ENCODE measurements around the gene ANKRD16.
"Not testable (repeated sequence)": the region's sequence is repeated elsewhere in the genome, so short reads cannot be mapped to it uniquely, and the experiment has no call there.

ANKRD16 gene

DNA sequence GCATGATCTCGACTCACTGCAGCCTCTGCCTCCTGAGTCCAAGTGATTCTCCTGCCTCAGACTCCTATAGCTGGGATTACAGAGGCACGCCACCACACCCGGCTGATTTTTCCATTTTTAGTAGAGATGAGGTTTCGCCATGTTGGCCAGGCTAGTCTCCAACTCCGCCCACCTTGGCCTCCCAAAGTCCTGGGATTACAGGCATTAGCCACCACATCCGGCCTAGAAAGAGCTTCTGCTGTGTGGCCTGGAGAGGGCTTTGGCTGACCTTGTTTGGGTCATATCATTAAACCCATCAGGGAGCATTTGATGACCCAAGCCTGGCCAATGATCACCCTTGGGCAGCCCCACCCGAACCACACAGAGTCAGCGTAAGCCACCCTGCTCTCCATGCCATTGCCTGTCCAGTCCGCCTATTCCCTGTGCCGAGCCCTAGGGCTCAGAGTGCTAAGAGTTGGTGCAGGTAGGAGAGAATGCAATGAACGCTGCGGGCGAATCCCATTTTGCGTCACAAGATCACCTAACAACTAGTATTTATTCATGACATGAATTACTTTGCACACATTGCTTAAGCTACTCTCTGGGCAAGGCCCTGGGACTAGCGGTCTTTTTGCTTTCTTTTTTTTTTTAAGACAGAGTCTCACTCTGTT lies 54.1 kb downstream of the ANKRD16 start:
- no peak for DNase-seq (ENCODE audit: low spot score)

DNA sequence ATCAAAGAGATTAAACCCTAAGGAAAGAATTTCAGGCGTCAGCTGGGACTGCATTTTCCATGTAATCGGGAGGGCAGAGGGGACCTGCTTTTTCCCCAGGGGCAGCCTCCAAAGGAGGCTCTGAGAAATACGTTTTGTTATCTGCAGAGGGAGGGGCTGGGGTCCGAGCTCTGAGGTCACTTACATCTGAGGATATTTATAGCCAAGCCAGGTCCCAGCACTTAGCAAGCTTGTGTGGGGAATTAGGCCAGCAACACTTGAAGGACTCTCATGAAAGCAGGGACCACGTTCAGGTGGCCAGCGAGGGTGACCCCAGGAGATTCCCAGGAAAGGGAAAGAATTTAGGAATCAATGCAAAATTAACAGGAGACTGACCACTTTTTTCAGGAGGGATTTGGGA lies 55.9 kb downstream of the ANKRD16 start:
- no peak for DNase-seq (ENCODE audit: low spot score)

DNA sequence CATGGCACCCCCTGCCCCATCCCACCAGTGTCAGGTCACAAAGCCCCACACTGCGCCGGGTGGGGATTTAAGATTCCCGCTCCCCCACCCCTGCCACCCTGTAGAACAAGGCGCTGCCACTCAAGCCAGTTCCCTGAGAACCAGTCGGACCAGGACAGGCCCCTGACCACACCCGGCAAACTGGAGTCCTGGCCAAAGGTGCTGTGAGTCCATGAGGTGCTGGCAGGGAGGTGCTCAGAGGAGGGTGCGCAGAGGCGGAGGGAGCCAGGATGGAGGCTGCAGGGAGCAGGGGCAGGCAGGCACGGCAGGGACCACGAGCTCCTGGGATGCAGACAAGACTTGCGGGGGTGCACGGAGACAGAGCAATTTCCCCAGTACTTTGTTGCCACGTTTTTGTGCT lies 56.7 kb downstream of the ANKRD16 start:
- DNase-seq (ENCODE audit: low spot score), result no peak

DNA sequence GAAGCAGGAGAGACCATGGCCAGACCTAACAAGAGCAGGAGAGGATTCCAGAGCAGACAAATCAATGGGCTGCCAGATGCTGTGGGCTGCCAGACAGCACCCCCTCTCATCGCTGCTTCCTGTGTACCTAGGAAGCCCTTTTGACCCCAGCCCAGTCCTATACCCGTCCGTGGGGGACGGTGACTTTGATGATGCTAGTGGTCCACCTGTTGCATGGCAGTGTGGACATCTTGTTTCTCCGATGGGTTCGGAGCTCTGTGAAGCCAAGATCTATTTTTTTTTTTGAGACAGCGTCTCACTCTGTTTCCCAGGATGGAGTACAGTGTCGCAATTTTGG lies 58.3 kb downstream of the ANKRD16 start:
- no peak for DNase-seq (ENCODE audit: low spot score)

DNA sequence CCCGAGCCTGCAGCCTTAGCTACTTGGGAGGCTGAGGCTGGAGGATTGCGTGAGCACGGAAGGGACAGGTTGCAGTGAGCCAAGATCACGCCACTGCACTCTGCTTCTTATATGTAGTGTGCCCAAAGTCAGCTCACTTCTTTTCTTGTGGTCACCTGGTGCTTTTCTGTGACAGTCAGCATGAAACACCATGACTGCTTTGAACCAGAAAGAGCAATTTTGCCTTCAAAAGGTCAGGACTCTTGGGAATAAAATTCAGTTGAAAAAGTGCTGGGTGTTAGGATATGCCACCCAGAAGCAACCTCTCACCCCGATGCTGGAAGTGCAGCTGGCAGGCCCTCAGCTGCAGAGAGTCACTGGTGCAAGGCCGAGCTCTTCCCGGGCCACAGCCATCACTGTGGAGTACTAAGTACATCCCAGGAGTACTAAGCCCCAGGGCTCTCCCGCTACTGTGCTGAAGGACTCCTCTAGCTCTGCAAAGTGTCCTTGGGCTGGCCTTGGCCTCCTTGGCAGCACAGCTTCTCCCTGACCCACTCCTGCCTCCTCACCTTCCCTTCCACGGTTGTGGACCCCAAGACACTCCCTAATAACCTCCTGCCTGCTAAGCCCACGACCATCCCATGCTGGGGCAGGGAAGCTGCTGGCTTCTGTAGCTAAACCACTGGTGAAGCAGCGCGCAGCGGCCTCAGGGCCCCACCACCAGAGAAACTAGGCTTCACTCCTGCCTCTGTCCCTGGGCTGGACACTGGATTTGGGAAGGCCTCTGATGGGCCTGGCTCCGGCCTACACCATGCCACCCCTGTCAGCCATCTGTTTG lies 58.9 kb downstream of the ANKRD16 start:
- no peak for DNase-seq (ENCODE audit: low spot score)

DNA sequence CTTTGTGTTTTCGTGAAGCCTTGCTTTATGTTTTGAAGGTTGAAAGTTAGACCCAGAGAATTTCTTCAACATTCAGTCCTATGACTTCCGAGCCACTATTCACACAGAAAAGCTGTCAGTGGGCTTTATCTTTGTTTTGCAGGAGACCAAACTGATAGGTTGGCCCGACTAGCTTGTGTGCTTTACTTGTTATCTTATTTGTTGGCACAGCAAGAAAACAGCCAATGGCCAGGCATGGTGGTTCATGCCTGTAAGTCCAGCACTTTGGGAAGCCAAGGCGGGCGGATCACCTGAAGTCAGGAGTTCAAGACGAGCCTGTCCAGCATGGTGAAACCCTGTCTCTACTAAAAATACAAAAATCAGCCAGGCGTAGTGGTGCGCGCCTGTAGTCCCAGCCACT lies 60.4 kb downstream of the ANKRD16 start:
- no peak for DNase-seq (ENCODE audit: low spot score)

DNA sequence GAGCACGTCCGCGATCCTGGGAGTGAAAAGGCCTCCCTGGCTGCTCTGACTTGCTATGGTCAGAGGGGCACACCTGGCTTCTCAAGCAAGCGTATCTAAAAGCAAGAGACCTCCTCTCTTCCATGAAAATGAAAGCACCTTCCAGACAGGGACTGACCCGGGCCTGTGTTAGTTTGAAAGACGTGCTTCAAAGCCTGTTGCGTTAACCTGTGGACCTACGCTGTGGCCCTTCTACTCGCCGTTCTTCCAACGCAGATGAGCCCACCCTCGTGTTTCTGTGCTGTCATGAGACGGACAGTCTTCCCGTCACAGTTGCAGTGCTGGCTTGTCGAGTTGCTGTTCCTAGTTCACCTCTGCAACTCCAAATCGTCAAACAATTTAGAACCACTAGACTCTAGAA lies 61.0 kb downstream of the ANKRD16 start:
- no peak for DNase-seq (ENCODE audit: low spot score)

DNA sequence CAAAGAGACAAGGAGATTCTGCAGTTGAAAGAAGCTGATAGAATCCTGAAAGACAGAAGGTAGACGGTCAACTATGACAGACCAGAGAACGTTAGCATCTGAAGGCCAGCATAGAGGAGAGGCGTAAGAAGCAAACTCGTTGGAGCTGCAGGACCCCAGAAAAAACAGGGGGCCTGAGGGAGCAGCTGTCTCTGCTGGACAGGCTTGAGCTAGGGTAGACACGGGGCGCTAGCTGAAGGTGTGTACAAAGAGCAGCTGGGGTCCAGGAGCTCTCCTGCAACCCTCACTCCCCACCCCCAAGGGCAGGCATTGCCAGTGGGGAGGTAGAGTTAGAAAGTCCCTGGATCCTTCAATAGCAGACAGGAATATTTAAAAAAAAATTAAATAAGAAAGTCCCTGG lies 61.9 kb downstream of the ANKRD16 start:
- DNase-seq (ENCODE audit: low spot score), result no peak

DNA sequence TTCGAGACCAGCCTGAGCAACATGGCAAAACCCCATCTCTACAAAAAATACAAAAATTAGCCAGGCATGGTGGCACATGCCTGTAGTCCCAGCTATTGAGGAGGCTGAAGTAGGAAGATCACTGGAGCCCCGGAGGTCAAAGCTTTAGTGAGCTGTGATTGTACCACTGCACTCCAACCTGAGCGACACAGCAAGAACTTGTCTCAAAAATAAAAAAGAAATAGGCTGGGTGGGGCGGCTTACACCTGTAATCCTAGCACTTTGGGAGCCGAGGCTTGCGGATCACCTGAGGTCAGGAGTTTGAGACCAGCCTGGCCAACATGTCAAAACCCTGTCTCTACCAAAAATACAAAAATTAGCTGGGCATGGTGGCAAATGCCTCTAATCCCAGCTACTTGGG lies 63.2 kb downstream of the ANKRD16 start:
- not testable (repeated sequence) for DNase-seq (ENCODE audit: low spot score)

DNA sequence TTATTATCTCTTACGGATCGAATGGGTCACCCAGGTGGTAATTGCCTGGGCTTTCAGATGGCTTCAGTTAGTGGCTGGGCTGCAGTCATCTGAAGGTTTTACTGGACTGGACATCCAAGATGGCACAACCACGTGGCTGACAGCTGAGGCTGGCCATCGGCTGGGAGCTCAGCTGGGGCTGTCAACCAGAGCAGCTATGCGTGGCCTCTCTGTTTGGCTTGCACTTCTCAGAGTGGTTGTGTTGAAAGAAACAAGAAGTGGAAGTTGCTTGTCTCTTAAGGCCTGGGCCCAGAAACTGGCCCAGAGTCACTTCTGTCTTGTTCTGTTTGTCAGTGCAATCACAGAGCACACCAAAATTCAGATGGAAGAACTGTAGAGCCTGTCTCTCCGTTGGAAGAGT lies 70.8 kb downstream of the ANKRD16 start:
- no peak for DNase-seq (ENCODE audit: low spot score)

DNA sequence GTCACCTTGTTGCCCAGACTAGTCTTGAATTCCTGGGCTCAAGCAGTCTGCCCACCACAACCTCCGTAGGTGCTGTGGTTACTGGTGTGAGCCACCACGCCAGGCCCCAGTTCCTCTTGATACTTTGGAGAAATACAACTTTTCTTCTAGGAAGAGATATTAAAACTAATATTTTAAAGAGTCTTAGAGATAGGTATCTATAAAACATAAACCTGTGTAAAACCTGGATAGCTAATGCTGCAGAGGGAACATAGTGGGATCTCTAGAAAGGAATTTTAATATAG lies 71.7 kb downstream of the ANKRD16 start:
- no peak for DNase-seq (ENCODE audit: low spot score)

DNA sequence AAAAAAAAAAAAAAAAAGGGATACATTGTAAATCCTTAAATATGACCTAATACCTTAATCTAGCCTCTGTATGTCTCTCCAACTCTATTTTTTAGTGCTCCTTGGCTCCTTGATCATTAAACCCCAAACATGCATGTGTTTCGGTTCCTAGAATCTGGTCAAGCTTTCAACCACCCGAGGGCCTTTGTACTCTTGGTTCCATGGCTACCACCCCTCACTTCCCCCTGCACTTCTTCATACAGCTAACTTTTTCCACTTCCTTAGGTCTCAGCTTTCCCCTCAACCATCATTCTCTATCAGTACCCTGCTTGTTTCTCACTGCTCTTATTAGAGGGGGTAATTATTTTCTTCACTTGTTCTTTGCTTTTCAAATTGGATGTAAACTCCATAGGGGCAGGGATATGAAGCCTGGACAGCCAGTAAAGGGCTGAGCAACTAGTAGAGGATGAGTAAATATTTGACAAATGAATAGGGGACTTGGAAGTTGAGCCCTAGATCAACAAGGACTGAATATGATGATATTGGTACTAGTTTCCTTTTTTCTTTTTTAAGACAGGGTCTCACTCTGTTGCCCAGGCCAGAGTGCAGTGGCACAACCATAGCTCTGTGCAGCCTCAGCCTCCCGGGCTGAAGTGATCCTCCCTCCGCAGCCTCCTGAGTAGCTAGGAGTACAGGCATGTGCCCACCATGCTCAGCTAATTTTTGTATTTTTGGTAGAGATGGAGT lies 72.2 kb downstream of the ANKRD16 start:
- DNase-seq (ENCODE audit: low spot score), result peak; percentile 21

DNA sequence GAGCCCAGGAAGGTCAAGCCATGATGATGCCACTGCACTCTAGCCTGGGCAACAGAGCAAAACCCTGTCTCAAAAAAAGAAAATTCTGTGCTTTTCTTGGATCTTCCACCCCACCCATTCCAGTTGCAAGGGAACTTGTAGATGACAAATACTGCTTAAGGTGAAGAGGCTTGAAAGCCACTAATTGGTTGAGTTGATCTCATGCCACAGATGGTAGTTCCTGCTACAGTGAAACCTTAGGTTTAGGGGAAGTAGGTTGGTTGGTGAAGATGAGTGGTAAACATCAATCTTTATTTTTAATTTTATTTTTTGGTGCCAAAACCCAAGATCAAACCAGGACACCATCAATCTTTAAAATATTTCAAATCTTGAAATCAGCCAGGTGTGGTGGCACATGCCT lies 73.5 kb downstream of the ANKRD16 start:
- DNase-seq (ENCODE audit: low spot score), result no peak

DNA sequence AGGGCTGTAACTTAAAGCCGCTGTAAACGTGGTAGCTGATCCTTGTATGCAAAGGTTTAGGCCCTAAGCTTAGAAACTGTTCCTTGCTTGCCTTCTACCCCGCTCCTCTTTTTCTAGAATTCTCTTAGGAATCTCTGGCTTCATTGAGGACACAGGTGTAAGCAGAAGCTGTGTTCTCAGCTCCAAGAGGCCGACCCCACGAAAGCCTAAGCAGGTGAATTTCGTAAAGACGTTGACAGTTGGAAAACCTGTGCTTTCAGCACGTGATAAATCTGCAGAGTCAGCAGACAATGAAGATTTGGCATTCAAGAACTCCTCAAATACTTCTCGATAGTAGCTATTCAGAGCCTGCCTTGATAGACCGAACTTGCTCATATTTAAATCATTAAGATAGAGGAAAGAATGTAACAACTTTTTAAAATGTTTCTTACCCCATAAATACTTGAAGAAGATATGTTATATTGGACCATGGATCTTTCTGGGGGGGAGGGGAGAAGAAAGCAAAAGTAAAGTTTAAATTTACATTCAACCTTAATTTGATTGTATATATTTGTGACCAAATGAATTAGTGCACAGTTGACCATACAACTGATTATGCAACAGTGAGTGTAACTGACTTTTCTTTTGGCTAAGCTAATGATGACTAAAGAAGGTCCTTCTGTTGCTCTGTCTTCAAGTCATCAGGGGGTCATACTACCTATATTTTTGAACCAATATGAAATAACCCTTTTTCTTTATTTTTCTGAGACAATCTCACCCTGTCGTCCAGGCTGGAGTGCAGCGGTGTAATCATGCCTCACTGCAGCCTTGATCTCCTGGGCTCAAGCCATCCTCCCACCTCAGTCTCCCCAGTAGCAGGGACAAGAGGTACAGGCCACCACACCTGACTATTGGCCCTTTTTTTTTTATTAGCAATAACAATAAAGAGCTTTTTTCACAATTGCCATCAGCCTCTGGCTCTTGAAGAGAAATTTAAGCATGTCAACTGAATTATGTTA lies 75.3 kb downstream of the ANKRD16 start:
- DNase-seq (ENCODE audit: low spot score), result peak; percentile 38

DNA sequence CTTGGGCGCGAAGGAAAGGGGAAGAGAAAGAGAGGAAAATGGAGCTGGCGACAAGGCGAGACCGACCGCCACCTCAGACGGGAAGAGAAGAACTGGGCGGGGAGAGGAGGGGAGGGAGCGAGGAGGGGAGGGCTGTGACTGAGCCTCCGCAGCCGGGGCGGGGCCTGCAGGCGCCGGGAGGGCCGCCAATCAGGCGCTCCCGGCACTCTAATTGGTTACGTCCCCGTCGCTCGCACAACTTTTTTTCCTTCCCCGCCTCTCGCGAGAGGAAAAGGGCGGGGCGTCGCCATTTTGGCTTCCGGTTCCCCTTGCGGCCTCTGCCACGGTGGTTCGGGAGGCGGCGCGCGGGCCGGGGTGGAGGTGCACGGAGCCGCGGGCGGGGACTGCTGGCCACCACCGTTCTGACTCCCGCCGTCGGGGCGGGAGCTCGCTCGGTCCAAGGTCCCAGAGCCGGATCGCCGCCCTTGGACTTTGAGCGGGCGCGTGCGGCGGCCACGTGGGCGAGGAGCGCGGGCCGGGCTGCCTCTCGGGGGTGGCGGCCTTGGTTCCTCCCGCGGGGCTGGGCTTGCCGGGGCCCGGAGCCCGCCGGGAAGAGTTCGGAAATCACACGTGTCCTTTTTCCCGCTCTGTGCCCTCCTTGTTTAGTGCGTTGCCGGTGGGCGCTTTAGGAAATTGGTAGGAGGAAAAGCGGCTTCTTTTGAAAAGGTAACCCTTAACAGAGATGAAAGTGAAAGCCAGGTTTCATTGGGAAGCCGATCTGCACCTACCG lies 76.2 kb downstream of the ANKRD16 start, which contains the start of gene GDI2:
Gene GDI2 (minus strand): TSS at position 94 of the 769 bp plus-strand sequence. CDS start 176 bp downstream, outside the sequence.
- DNase-seq (ENCODE audit: low spot score), result peak; percentile 98

DNA sequence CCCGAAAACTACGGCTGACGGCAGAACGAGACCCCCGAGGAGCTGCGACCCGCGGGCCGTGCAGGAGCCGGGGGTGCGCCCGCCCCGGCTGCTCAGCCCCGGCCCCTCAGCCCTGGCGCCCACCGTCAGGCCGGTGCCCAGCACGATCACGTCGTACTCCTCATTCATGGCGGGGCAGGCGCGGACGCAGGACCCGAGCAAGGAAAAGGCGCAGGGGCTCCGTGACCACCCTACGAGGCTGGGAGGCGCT lies 76.7 kb downstream of the ANKRD16 start:
- DNase-seq (ENCODE audit: low spot score), result no peak

DNA sequence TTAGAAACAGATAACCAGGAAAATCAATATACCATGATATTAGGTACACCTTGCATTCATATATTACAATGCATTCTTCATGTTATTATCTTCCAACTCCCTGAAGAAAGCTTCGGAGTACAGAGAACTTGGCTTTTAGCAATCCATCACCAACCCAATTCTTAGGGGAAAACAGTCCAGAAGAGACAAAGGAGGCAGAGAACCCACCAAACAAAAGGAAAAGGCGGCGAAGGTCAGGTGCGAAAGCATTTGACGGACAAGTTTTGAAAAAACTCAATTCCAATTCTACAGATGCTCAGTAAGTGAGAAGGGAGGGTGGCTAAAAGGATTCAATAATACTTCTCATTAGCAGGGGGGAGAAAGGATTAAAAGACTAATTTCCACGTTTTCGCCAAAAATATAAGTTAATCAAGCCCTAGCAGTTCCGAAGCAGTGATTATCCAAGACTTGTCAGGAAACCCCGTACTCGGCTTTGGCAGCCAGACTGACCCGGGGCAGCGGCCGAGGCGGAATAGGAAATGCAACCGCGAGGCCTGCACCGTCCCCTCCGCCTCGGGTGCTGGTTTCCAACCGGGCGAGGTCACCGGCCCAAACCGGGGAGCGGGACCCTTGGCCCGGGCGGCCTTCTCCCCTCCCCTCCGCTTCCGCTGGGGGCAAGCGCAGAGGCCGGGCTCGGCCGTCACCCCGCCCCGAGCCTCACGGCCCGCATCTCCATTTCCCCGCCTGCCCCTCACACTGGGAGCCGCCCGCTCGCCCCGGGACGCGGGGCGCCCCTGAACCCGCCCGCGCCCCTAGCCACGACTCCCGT lies 77.2 kb downstream of the ANKRD16 start:
- DNase-seq (ENCODE audit: low spot score), result peak; percentile 50
